Mucosa of descending colon (tissue), 3 donors: Measurements from ENCODE around the gene NEGR1. TPM values are rescaled to one million over a fixed set of nuclear protein-coding genes. Genes with fewer than 3 reads are reported as not detected.

Source experiments
- ATAC-seq: fragments of 200-7000 bp; cut with Tn5 transposase; one replicate; pipeline ENCODE4 v1.9.1; 2020; ENCODE audit warnings: mild to moderate bottlenecking, moderate library complexity
- DNase-seq, 3 donors: peaks; one replicate each; pipeline ENCODE4 v3.0.0-alpha.2; 2020
- H3K36me3 ChIP-seq: fragments of 200-600 bp; one replicate; pipeline ENCODE4 v1.8.0; 2021; ENCODE audit warnings: low read depth, mild to moderate bottlenecking
- H3K4me1 ChIP-seq: fragments of 200-600 bp; one replicate; pipeline ENCODE4 v1.8.0; 2021; ENCODE audit warnings: low read depth, mild to moderate bottlenecking
- H3K4me3 ChIP-seq: fragments of 200-600 bp; one replicate; pipeline ENCODE4 v1.8.0; 2021; ENCODE audit warnings: mild to moderate bottlenecking
- H3K9me3 ChIP-seq: fragments of 200-600 bp; one replicate; pipeline ENCODE4 v1.8.0; 2021; ENCODE audit warnings: mild to moderate bottlenecking
- intact Hi-C, 2 donors: fragments of 100-400 bp; cut with DNase I in 1 of 2; cut with micrococcal nuclease in 1 of 2; formaldehyde crosslinking; loops; one replicate each; pipeline versions ENCODE4 v1.11.0 to v1.11.1; 2022; cut with DNase I, micrococcal nuclease
- total RNA-seq, 3 donors: library from RNA; stranded (reverse); fragmentation: NEBNext Ultra II Directional in 2 of 3; extraction: Animal tissue kit (Norgen Biotek cat#: 25700) in 2 of 3; gene quantifications; one replicate each; pipeline versions ENCODE4 v1.2.1 to v1.2.4, GENCODE V29; 2021 to 2023
- TF ChIP-seq, protein P1 (sequence below): fragments of 200-600 bp; IDR thresholded peaks from one replicate; pipeline ENCODE4 v1.8.0; 2022; ENCODE audit warnings: antibody characterized with exemption, mild to moderate bottlenecking
- donor health status: DM: no; HTN: no; CAD: no; lungs with moderate emphysema.
- donor health status: DM: no; HTN: no; CAD: no.
- donor health status: DM: no; HTN: yes; CAD: no.

The NEGR1 gene
- total RNA-seq, 3 donors from 2014 or later: 2.3 to 47.9 (median 8.0) TPM

GRCh38 chr1:72109916-72110315 lies 172.4 kb downstream of the NEGR1 start:
- DNase-seq: no peak
- Histone ChIP-seq H3K4me1 (no peaks in the 10 kb centered on the region), H3K36me3 (no peaks in the 10 kb centered on the region), H3K9me3 (no peaks in the 10 kb centered on the region), H3K4me3 (no peak overlapping the region)
- ATAC-seq: no peak
- intact Hi-C loops: no loop called here
- TF ChIP-seq, protein P1, sequence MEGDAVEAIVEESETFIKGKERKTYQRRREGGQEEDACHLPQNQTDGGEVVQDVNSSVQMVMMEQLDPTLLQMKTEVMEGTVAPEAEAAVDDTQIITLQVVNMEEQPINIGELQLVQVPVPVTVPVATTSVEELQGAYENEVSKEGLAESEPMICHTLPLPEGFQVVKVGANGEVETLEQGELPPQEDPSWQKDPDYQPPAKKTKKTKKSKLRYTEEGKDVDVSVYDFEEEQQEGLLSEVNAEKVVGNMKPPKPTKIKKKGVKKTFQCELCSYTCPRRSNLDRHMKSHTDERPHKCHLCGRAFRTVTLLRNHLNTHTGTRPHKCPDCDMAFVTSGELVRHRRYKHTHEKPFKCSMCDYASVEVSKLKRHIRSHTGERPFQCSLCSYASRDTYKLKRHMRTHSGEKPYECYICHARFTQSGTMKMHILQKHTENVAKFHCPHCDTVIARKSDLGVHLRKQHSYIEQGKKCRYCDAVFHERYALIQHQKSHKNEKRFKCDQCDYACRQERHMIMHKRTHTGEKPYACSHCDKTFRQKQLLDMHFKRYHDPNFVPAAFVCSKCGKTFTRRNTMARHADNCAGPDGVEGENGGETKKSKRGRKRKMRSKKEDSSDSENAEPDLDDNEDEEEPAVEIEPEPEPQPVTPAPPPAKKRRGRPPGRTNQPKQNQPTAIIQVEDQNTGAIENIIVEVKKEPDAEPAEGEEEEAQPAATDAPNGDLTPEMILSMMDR: no peak

GRCh38 chr1:72105201-72105600 lies 177.1 kb downstream of the NEGR1 start:
- ATAC-seq (no peak), DNase-seq (no peak)
- intact Hi-C loops: no loop called here
- TF ChIP-seq, protein P1: no peak
- no peaks in the 10 kb centered on the region for H3K36me3 ChIP-seq
- no peaks in the 10 kb centered on the region for H3K4me1 ChIP-seq
- no peak overlapping the region for H3K4me3 ChIP-seq
- no peaks in the 10 kb centered on the region for H3K9me3 ChIP-seq

GRCh38 chr1:72101840-72102632 lies 180.3 kb downstream of the NEGR1 start:
- Histone ChIP-seq H3K4me1 (no peaks in the 10 kb centered on the region), H3K4me3 (no peak overlapping the region), H3K36me3 (no peaks in the 10 kb centered on the region), H3K9me3 (no peaks in the 10 kb centered on the region)
- DNase-seq (no peak), ATAC-seq (no peak)
- TF ChIP-seq, protein P1: no peak
- intact Hi-C loops: no loop called here

- intact Hi-C loops: no loop called here
- TF ChIP-seq, protein P1: no peak
- ATAC-seq (no peak), DNase-seq (no peak)
- Histone ChIP-seq H3K9me3 (no peaks in the 10 kb centered on the region), H3K4me1 (no peaks in the 10 kb centered on the region), H3K36me3 (no peaks in the 10 kb centered on the region), H3K4me3 (no peak overlapping the region)
These were observed 181.6 kb downstream of the NEGR1 start for GRCh38 chr1:72100771-72101170.

DNA sequence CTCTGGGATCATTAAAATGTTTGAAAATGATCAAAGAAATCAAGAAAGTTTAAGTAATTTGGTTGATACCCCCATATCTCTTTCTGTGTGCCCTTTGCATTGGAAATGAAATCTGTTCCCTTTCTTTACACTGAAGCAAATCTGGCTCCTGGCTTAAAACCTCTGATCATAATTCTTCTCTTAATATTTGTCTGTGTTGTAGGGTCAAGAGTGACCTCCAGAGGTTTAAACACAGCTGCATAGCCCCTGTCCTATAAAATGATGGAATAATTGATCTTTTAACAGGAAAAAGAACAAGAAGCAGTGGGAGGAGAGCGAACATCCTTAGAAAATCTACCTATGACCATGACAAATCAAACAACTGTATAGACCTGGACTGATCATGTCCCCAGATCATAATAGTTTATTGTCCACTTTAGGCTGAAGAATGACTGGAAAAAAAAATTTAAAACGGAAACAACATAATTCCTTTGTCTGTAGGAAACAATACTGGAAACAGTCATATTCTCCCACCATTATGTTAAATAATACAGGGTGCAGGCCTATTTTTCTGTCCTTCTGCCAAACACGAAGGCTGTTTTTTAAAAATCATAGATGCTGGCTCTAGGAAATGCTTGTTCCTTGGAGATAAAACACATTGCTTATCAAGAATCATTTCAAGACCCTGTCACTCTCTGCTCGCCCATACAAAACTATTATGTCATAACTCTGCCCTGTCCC lies 184.3 kb downstream of the NEGR1 start:
- DNase-seq: no peak
- H3K4me3 ChIP-seq: no peak overlapping the region
- intact Hi-C loops: no loop called here
- no peaks in the 10 kb centered on the region for H3K4me1 ChIP-seq
- no peak for ATAC-seq
- TF ChIP-seq, protein P1: no peak
- H3K9me3 ChIP-seq: no peaks in the 10 kb centered on the region
- H3K36me3 ChIP-seq: no peaks in the 10 kb centered on the region
